ENCODE results near the gene MND1.

- TF ChIP-seq SIN3A (IDR thresholded peaks at IDR 0.05; ENCODE audit: borderline replicate concordance, insufficient read depth, low read length) (no peak), TAF1 (IDR thresholded peaks at IDR 0.05; ENCODE audit: borderline replicate concordance, insufficient read depth, low read length) (no peak), POLR2AphosphoS5 (IDR thresholded peaks at IDR 0.05; ENCODE audit: low read depth, low read length) (no peak), REST (IDR thresholded peaks at IDR 0.05; ENCODE audit: insufficient read depth in 1 of 2, low read depth in 2 of 2, low read length in 2 of 2) (no peak)
Measured at GRCh38 chr4:153297116-153297515, 47.4 kb upstream of the MND1 start.
